B cell (primary cell): Measurements from ENCODE around the gene CYFIP1. TPM values are rescaled to one million over a fixed set of nuclear protein-coding genes. Genes with fewer than 3 reads are reported as not detected.

Source experiments
- ATAC-seq: fragments of 200-7000 bp; cut with Tn5 transposase; one replicate; pipeline ENCODE4 v1.10.0; 2021; ENCODE audit warnings: low read depth, mild to moderate bottlenecking, moderate number of reproducible peaks, moderate library complexity
- CTCF ChIA-PET: fragments of 350-600 bp; sonication (Branson Sonifier 250); formaldehyde crosslinking; loops from one replicate; lab custom pipeline; 2021; ENCODE audit warnings: antibody characterized with exemption, inconsistent platforms; lab: Charles Lee
- POLR2A ChIA-PET: fragments of 350-600 bp; sonication (Branson Sonifier 250); formaldehyde crosslinking; loops from one replicate; lab custom pipeline; 2021; ENCODE audit warnings: antibody characterized with exemption; lab: Charles Lee
- DNase-seq: peaks from one replicate; pipeline ENCODE4 v3.0.0; 2013
- H2AFZ ChIP-seq: 2 replicates; pipeline ENCODE4 v1.6.1; 2012; ENCODE audit warnings: mild to moderate bottlenecking, low read depth, low read length; ENCODE audit not compliant: insufficient read depth, poor library complexity, severe bottlenecking
- H3K27ac ChIP-seq, 2 donors: 1 replicate in 1 of 2; 2 replicates in 1 of 2; pipeline ENCODE4 v1.5.1; 2012 to 2013; ENCODE audit warnings: low read length in 2 of 2, mild to moderate bottlenecking in 2 of 2, moderate library complexity in 1 of 2
- H3K27me3 ChIP-seq, 4 experiments: fragments of 200-600 bp in 1 of 4; sonication (generic) in 1 of 4; replicated peaks in 1 of 4; 1 replicate in 2 of 4; 2 replicates in 2 of 4; pipeline versions ENCODE4 v1.6.1 to v1.7.0; 2013 to 2016; ENCODE audit warnings: low read length in 3 of 4, mild to moderate bottlenecking in 2 of 4, mixed read lengths in 1 of 4, moderate library complexity in 1 of 4; ENCODE audit not compliant: insufficient read depth in 4 of 4, control insufficient read depth in 3 of 4; ENCODE audit errors: control extremely low read depth in 1 of 4
- H3K36me3 ChIP-seq, 2 experiments: replicated peaks in 1 of 2; 1 replicate in 1 of 2; 2 replicates in 1 of 2; pipeline versions ENCODE4 v1.6.1 to v1.7.1; 2013; ENCODE audit warnings: low read length in 1 of 2; ENCODE audit not compliant: insufficient read depth in 2 of 2, control insufficient read depth in 1 of 2; ENCODE audit errors: control extremely low read depth in 1 of 2, extremely low read depth in 1 of 2
- H3K4me1 ChIP-seq, 2 donors: fragments of 200-600 bp in 1 of 2; sonication (generic) in 1 of 2; 1 replicate in 1 of 2; 2 replicates in 1 of 2; pipeline versions ENCODE4 v1.5.1 to v1.6.1; 2013 to 2017; ENCODE audit warnings: low read length in 2 of 2; ENCODE audit not compliant: control insufficient read depth in 2 of 2, insufficient read depth in 2 of 2
- H3K4me2 ChIP-seq: replicated peaks from 2 replicates; pipeline ENCODE3; 2012; ENCODE audit warnings: mild to moderate bottlenecking, low read depth, low read length; ENCODE audit not compliant: poor library complexity, severe bottlenecking
- H3K4me3 ChIP-seq, 5 experiments: fragments of 200-600 bp in 1 of 5; sonication (generic) in 1 of 5; 1 replicate in 3 of 5; 2 replicates in 2 of 5; pipeline versions ENCODE4 v1.5.1 to v1.7.0; 2011 to 2016; ENCODE audit warnings: low read length in 4 of 5, mild to moderate bottlenecking in 4 of 5, low read depth in 2 of 5, control low read depth in 1 of 5, moderate library complexity in 1 of 5; ENCODE audit not compliant: insufficient read depth in 1 of 5; ENCODE audit errors: control extremely low read depth in 1 of 5, extremely low read depth in 1 of 5
- H3K79me2 ChIP-seq: fragments of 200-600 bp; sonication (generic); one replicate; pipeline ENCODE4 v1.6.0; 2016; ENCODE audit warnings: low read length; ENCODE audit not compliant: control insufficient read depth, insufficient read depth
- H3K9ac ChIP-seq: fragments of 200-600 bp; sonication (generic); 2 replicates; pipeline ENCODE4 v1.6.1; 2017; ENCODE audit warnings: mild to moderate bottlenecking, low read length, moderate library complexity
- H3K9me3 ChIP-seq, 3 donors: one replicate each; pipeline versions ENCODE4 v1.6.1 to v1.7.1; 2013; ENCODE audit warnings: low read length in 2 of 3; ENCODE audit not compliant: control insufficient read depth in 2 of 3, insufficient read depth in 1 of 3; ENCODE audit errors: control extremely low read depth in 1 of 3
- H4K20me1 ChIP-seq: 2 replicates; pipeline ENCODE4 v1.6.0; 2012; ENCODE audit warnings: mild to moderate bottlenecking, low read length; ENCODE audit not compliant: insufficient read depth, control insufficient read depth, poor library complexity, severe bottlenecking
- H3K27ac Mint-ChIP-seq: one replicate; pipeline ENCODE4 v1.8.0; 2021; ENCODE audit warnings: mixed read lengths
- H3K27me3 Mint-ChIP-seq: one replicate; pipeline ENCODE4 v1.8.0; 2021; ENCODE audit warnings: mixed read lengths
- H3K4me1 Mint-ChIP-seq: one replicate; pipeline ENCODE4 v1.8.0; 2021; ENCODE audit warnings: mixed read lengths
- H3K4me3 Mint-ChIP-seq: one replicate; pipeline ENCODE4 v1.8.0; 2021; ENCODE audit warnings: mixed read lengths
- H3K9me3 Mint-ChIP-seq: one replicate; pipeline ENCODE4 v1.8.0; 2022; ENCODE audit warnings: mixed read lengths; ENCODE audit not compliant: insufficient read depth
- CTCF ChIP-seq: fragments of 200-600 bp; IDR thresholded peaks from one replicate; pipeline ENCODE4 v1.8.0; 2022; ENCODE audit warnings: antibody characterized with exemption, mild to moderate bottlenecking
- EZH2 ChIP-seq: IDR thresholded peaks from 2 replicates; pipeline ENCODE4 v1.6.1; 2012; ENCODE audit warnings: borderline replicate concordance, low read depth, mild to moderate bottlenecking, moderate library complexity, low read length; ENCODE audit not compliant: insufficient read depth, poor library complexity, severe bottlenecking
- WGBS: methylation state at CpG from one replicate; pipeline ENCODE4 v1.1.5; 2013; ENCODE audit warnings: missing lambda C conversion rate; ENCODE audit not compliant: insufficient coverage; 5-methylcytosine and 5-hydroxymethylcytosine counted together
- intact Hi-C: fragments of 100-400 bp; cut with micrococcal nuclease; formaldehyde crosslinking; loops from one replicate; pipeline ENCODE4 v1.10.0; 2022
- polyA plus RNA-seq: library from polyadenylated mRNA; depleted of rRNA; stranded (reverse); fragments of >200 nt; gene quantifications from 2 replicates; pipeline ENCODE4 v1.2.3, GENCODE V29; 2012
- total RNA-seq, 2 donors: library from RNA; stranded (reverse); fragments of 120-200 nt in 1 of 2; gene quantifications; 1 replicate in 1 of 2; 2 replicates in 1 of 2; pipeline versions ENCODE4 v1.2.3 to v1.2.4, GENCODE V29; 2013 to 2022

The CYFIP1 gene
- total and polyA plus RNA-seq, 2 donors (not counting 1 experiment from before 2014, with no cell fraction given): 6.2 to 13.5 TPM

GRCh38 chr15:22956257-22956977 lies 23.8 kb downstream of the CYFIP1 start:
- Histone ChIP-seq H3K4me1 (peaks cover 11 to 17% of the 10 kb centered on the region in 2 donors), H3K9me3 (no peaks in the 10 kb centered on the region), H4K20me1 (no peaks in the 10 kb centered on the region), H3K36me3 (no peaks in the 10 kb centered on the region), H3K79me2 (no peaks in the 10 kb centered on the region), H3K4me3 (no peak overlapping the region), H3K4me2 (no peak overlapping the region), H3K27ac (no peak overlapping the region), H3K27me3 (no peaks in the 10 kb centered on the region), H3K9ac (no peak overlapping the region), H2AFZ (no peak overlapping the region)
- ATAC-seq (no peak), DNase-seq (no peak)
- 91% methylated on average over 12 of the region's 16 CpGs for WGBS
- intact Hi-C loops: no loop called here
- POLR2A ChIA-PET: no interaction called here
- Mint-ChIP-seq H3K4me3 (no peak overlapping the region), H3K4me1 (peaks cover 19% of the 10 kb centered on the region), H3K9me3 (no peaks in the 10 kb centered on the region), H3K27me3 (peaks cover 4% of the 10 kb centered on the region), H3K27ac (no peak overlapping the region)
- TF ChIP-seq CTCF (no peak), EZH2 (no peak)
- CTCF ChIA-PET: no interaction called here

GRCh38 chr15:22955544-22956119 lies 24.5 kb downstream of the CYFIP1 start:
- no peak overlapping the region for H2AFZ ChIP-seq
- intact Hi-C loops: no loop called here
- DNase-seq (no peak), ATAC-seq (no peak)
- H3K27ac ChIP-seq: no peak overlapping the region
- Mint-ChIP-seq H3K27ac (no peak overlapping the region), H3K4me3 (no peak overlapping the region), H3K9me3 (no peaks in the 10 kb centered on the region), H3K27me3 (peaks cover 4% of the 10 kb centered on the region), H3K4me1 (peaks cover 19% of the 10 kb centered on the region)
- no peak overlapping the region for H3K9ac ChIP-seq
- CTCF ChIA-PET: no interaction called here
- H3K4me3 ChIP-seq: no peak overlapping the region
- no peaks in the 10 kb centered on the region for H3K9me3 ChIP-seq
- POLR2A ChIA-PET: no interaction called here
- H3K36me3 ChIP-seq: no peaks in the 10 kb centered on the region
- H3K4me2 ChIP-seq: no peak overlapping the region
- WGBS: 94% methylated on average over 4 of the region's 6 CpGs
- no peaks in the 10 kb centered on the region for H3K79me2 ChIP-seq
- H3K27me3 ChIP-seq: no peaks in the 10 kb centered on the region
- H4K20me1 ChIP-seq: no peaks in the 10 kb centered on the region
- H3K4me1 ChIP-seq: peaks cover 11 to 17% of the 10 kb centered on the region in 2 donors
- TF ChIP-seq CTCF (no peak), EZH2 (no peak)
